Adrenal gland (tissue), 5 donors: ENCODE data around the gene PTGFRN.

Source experiments
- POLR2A ChIP-seq, 2 donors: fragments of 450-650 bp; IDR thresholded peaks; one replicate each; pipeline ENCODE4 v1.6.1; 2017; ENCODE audit warnings: antibody characterized with exemption in 2 of 2, mild to moderate bottlenecking in 2 of 2, moderate library complexity in 1 of 2
- TF ChIP-seq, protein P1 (sequence below), 6 experiments: fragments of 450-650 bp in 4 of 6; fragments of 200-600 bp in 2 of 6; sonication (generic) in 1 of 6; IDR thresholded peaks; 1 replicate in 5 of 6; 2 replicates in 1 of 6; pipeline versions ENCODE4 v1.5.1 to v1.8.0; 2016 to 2021; ENCODE audit warnings: antibody characterized with exemption in 6 of 6, mild to moderate bottlenecking in 2 of 6, moderate library complexity in 1 of 6
- donor health status: DM: no; HTN: no; CAD: no.

DNA sequence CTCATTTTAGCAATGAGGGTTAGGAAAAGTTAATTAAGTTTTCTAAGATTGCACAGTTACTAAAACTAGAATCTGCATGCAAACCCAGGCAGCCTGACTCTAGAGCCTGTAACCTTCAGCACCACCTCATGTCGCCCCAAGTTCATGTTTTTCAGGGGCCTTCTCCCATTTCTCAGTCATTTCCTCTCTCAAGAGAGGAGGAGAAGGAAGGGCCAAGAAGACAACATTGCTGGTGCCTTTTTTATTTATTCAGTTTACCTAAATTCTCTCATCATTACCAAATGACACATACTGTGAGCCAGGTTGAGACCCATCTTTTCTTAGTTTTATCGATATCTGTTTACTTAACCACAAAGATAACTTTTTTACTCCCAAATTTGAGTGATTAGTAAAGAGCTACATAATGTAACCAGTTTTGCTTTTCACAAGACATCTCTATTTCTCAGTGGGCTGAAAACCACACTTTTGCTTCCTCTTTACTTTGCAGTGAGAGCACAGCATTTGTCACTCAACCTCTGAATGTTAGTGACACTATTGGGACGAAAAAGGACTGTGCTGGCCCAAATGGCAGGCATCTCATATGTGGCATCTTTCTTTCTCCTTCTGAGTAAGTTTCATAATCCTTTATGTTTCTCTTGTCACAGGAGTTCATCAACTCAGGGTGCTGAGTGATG, 91.7 kb downstream of the PTGFRN start, which contains the start of gene CD101:
- TF ChIP-seq, protein P1, sequence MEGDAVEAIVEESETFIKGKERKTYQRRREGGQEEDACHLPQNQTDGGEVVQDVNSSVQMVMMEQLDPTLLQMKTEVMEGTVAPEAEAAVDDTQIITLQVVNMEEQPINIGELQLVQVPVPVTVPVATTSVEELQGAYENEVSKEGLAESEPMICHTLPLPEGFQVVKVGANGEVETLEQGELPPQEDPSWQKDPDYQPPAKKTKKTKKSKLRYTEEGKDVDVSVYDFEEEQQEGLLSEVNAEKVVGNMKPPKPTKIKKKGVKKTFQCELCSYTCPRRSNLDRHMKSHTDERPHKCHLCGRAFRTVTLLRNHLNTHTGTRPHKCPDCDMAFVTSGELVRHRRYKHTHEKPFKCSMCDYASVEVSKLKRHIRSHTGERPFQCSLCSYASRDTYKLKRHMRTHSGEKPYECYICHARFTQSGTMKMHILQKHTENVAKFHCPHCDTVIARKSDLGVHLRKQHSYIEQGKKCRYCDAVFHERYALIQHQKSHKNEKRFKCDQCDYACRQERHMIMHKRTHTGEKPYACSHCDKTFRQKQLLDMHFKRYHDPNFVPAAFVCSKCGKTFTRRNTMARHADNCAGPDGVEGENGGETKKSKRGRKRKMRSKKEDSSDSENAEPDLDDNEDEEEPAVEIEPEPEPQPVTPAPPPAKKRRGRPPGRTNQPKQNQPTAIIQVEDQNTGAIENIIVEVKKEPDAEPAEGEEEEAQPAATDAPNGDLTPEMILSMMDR (IDR thresholded peaks at IDR 0.05) = no peak
- no peak for TF ChIP-seq POLR2A (IDR thresholded peaks at IDR 0.05)
